Activated naive CD8-positive, alpha-beta T cell (primary cell): Measurements from ENCODE around the gene POLN.

ENCODE experiments used
- H3K27ac Mint-ChIP-seq: one replicate; pipeline ENCODE4 v1.8.0; 2021; ENCODE audit warnings: mixed read lengths
- H3K27me3 Mint-ChIP-seq: one replicate; pipeline ENCODE4 v1.8.0; 2021; ENCODE audit warnings: mixed read lengths
- H3K36me3 Mint-ChIP-seq: one replicate; pipeline ENCODE4 v1.8.0; 2021; ENCODE audit warnings: mixed read lengths
- H3K4me1 Mint-ChIP-seq: one replicate; pipeline ENCODE4 v1.8.0; 2021; ENCODE audit warnings: low read depth, mixed read lengths
- H3K4me3 Mint-ChIP-seq: one replicate; pipeline ENCODE4 v1.8.0; 2021; ENCODE audit warnings: mild to moderate bottlenecking, mixed read lengths
- H3K9me3 Mint-ChIP-seq: one replicate; pipeline ENCODE4 v1.8.0; 2021; ENCODE audit warnings: low read depth, mixed read lengths

POLN gene

GRCh38 chr4:2127609-2128332, 114.2 kb downstream of the POLN start:
- H3K27ac Mint-ChIP-seq = no peak overlapping the region
- H3K27me3 Mint-ChIP-seq = no peaks in the 10 kb centered on the region
- H3K36me3 Mint-ChIP-seq = peaks cover 9% of the 10 kb centered on the region
- no peaks in the 10 kb centered on the region for H3K4me1 Mint-ChIP-seq
- no peak overlapping the region for H3K4me3 Mint-ChIP-seq
- peaks cover 15% of the 10 kb centered on the region for H3K9me3 Mint-ChIP-seq

DNA sequence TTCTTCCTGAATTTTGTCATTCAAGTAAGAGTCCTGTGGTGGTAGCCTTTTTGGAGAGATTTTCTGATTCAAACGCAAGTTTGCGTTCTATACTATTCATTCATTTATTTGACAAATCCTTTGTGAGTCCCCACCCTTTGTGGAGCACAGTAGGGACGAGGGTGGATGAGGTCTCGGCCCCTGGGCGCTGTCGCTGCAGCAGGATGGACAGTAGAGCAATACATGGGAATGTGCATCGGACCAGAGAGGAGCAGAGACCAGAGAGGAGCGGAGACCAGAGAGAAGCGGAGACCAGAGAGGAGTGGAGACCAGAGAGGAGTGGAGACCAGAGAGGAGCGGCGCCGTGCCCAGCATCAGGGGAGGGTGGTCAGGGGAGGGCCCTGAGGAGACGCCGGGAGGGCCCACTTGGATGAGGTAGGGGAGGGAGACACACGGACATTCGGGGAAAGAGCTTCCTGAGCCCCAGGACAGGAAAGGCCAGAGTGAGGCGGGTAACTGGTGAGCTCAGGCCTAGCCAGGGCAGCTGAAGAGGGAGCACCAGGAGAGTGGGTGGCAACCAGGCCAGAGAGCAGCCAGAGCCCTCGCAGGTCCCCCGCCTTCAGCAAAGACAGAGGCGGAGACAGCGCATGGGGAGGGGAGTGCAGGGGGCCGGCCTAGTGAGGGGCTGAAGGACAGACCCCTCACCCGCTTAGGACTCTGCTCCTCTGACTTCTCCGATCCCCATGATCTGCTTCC, 115.4 kb downstream of the POLN start:
- peaks cover 2% of the 10 kb centered on the region for H3K9me3 Mint-ChIP-seq
- no peaks in the 10 kb centered on the region for H3K4me1 Mint-ChIP-seq
- no peak overlapping the region for H3K27ac Mint-ChIP-seq
- H3K4me3 Mint-ChIP-seq = no peak overlapping the region
- no peaks in the 10 kb centered on the region for H3K27me3 Mint-ChIP-seq
- no peaks in the 10 kb centered on the region for H3K36me3 Mint-ChIP-seq

DNA sequence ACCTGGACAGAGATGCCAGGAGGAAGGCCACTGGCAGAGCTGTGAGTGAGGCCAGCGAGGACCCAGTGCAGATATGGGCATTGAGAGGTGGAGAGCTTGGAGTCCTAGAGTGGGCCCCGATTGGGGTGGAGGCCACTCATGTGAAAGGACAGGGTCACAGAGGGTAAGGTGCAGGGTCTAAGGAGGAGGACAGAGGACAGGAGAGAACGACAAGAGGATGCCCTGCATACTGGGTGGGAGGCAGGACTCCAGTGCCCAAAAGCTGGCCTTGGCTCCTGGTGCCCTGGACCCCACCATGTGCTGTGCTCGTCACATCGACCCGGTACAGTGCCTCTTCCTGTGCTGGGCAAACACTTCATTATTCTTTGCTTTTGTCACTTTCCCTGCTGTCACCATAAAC, 116.1 kb downstream of the POLN start:
- Mint-ChIP-seq H3K4me1 (no peaks in the 10 kb centered on the region), H3K27ac (no peak overlapping the region), H3K4me3 (no peak overlapping the region), H3K27me3 (no peaks in the 10 kb centered on the region), H3K9me3 (no peaks in the 10 kb centered on the region), H3K36me3 (no peaks in the 10 kb centered on the region)

DNA sequence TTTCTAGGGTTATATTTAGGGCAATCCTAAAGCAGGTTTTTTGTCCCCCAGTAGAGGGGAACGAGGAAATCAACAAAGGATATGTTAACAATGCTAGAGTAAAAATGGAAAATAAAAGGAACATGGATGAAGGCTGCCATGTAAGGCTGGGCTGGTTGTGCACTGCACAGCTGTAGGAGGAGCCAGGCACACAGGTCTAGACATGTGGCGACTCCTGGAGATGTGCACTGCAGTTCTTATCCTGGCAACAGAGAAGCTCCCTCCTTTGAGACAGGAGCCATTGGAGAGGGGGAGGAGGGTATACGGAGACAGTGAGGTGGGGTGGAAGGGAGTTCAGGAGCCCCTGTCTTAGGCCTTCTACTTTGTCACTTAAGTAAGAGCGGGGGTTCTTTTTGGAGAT, 116.9 kb downstream of the POLN start:
- H3K27me3 Mint-ChIP-seq = no peaks in the 10 kb centered on the region
- no peaks in the 10 kb centered on the region for H3K9me3 Mint-ChIP-seq
- H3K36me3 Mint-ChIP-seq = no peaks in the 10 kb centered on the region
- no peak overlapping the region for H3K4me3 Mint-ChIP-seq
- no peaks in the 10 kb centered on the region for H3K4me1 Mint-ChIP-seq
- no peak overlapping the region for H3K27ac Mint-ChIP-seq

DNA sequence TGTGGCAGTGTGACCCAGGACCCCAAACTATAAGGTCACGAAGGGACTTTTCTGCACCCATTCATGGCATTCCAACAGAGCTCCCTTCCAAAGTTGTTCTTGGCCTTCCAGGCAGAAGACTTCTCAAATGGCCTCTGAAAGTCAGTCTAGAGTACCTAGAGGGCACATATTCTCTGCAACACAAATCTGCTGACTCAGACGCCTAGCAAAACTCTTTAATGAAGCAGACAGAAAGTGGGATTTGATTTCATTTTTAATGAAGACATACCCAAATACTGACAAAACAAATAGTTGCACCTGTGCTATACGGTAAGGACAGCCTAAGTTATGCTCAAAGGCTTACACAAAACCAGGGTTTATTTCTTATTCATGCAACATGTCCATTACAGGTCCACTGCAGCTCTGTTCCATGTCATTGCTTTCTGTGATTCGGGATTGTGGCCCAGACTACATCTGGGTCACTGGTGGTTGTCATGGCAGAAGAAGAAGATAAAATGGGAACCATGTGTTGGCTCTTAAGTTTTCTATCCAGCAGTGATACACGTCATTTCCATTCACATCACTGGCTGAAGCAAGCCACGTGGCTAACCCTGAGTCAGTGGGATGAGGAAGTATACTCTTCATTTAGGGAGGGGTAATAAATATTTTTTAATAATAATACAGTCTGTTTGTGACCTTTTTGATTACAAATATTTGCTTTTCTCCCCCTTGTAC, 125.1 kb downstream of the POLN start:
- no peak overlapping the region for H3K4me3 Mint-ChIP-seq
- H3K36me3 Mint-ChIP-seq = peaks cover 3% of the 10 kb centered on the region
- no peaks in the 10 kb centered on the region for H3K27me3 Mint-ChIP-seq
- H3K4me1 Mint-ChIP-seq = no peaks in the 10 kb centered on the region
- no peaks in the 10 kb centered on the region for H3K9me3 Mint-ChIP-seq
- H3K27ac Mint-ChIP-seq = no peak overlapping the region

GRCh38 chr4:2105559-2105958, 136.4 kb downstream of the POLN start:
- Mint-ChIP-seq H3K27me3 (no peaks in the 10 kb centered on the region), H3K36me3 (peaks cover 7% of the 10 kb centered on the region), H3K4me1 (no peaks in the 10 kb centered on the region), H3K4me3 (no peak overlapping the region), H3K27ac (no peak overlapping the region), H3K9me3 (peaks cover 14% of the 10 kb centered on the region)

GRCh38 chr4:2104556-2105345, 137.2 kb downstream of the POLN start:
- H3K27me3 Mint-ChIP-seq = no peaks in the 10 kb centered on the region
- no peak overlapping the region for H3K27ac Mint-ChIP-seq
- peaks cover 10% of the 10 kb centered on the region for H3K36me3 Mint-ChIP-seq
- peaks cover 14% of the 10 kb centered on the region for H3K9me3 Mint-ChIP-seq
- H3K4me1 Mint-ChIP-seq = no peaks in the 10 kb centered on the region
- no peak overlapping the region for H3K4me3 Mint-ChIP-seq

- H3K9me3 Mint-ChIP-seq = peaks cover 14% of the 10 kb centered on the region
Measured at GRCh38 chr4:2103843-2104547, 137.9 kb downstream of the POLN start.

DNA sequence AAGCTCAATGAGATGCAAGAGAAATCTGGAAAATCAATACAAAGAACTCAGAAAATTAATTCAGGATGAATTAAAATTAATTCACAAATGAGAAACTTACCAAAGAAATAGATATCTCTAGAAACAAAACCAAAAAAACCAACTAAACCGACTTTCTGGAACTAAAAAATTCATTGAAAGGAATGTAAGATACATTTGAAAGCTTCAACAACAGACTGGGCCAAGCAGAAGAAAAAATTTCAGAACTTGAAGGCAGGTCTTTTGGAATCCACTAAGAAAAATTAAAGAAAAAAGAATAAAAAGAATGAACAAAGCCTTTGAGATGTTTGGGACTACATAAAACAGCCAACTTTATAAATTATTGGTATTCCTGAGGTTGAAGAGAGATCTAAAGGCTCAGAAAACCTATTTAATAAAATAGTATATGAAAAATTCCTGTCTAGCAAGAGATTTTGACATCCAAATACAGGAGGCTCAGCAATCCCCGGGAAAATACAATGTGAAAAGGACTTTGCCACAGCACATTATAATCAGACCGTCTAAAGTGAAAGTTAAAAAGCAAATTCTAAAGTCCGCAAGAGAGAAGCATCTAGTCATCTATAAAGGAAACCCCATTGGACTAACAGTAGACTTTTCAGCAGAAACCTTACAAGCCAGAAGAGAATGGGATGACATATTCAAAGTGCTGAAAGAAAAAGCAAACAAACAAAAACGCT, 138.6 kb downstream of the POLN start:
- Mint-ChIP-seq H3K4me1 (no peaks in the 10 kb centered on the region), H3K9me3 (peaks cover 14% of the 10 kb centered on the region), H3K4me3 (no peak overlapping the region), H3K36me3 (peaks cover 10% of the 10 kb centered on the region), H3K27ac (no peak overlapping the region), H3K27me3 (no peaks in the 10 kb centered on the region)

More at GRCh38 chr4:2103843-2104547, 137.9 kb downstream of the POLN start:
- Mint-ChIP-seq H3K4me3 (no peak overlapping the region), H3K36me3 (peaks cover 10% of the 10 kb centered on the region), H3K4me1 (no peaks in the 10 kb centered on the region), H3K27me3 (no peaks in the 10 kb centered on the region), H3K27ac (no peak overlapping the region)

GRCh38 chr4:2102045-2102883, 139.7 kb downstream of the POLN start:
- Mint-ChIP-seq H3K9me3 (peaks cover 14% of the 10 kb centered on the region), H3K36me3 (peaks cover 10% of the 10 kb centered on the region), H3K4me3 (no peak overlapping the region), H3K27me3 (no peaks in the 10 kb centered on the region), H3K27ac (no peak overlapping the region), H3K4me1 (no peaks in the 10 kb centered on the region)

DNA sequence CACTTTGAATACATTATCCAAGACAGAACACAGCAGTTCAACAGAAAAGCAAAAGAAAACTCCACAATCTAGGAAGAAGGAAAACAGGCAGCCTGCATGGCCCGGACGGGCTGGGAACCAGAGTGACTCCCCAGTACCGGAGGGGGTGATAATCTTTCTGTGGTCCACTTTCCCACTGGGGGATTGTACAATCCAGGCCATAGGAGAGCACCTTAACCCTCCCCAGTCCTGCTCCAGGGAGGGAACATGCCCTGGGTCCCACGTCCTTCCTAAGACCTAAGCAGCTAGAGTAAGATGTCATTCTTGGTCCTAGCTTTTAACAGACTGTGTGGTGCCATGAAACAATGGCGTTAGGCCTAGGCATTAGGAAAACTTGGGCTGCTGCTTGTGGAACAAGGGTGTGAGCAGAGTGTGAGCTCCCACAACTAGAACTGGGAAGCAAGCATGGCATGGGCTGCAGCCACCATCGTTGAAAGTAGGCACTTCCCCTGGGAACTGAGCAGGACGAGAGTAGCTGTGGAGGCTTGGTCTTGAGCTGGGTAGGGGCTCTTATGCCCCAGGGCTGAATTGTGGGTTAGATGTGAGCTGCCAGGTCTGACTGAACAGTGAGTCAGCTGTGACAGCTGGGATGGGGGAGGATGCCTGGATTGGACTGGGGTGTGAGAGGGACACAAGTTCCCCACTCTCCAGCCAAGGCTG, 140.4 kb downstream of the POLN start:
- no peaks in the 10 kb centered on the region for H3K27me3 Mint-ChIP-seq

GRCh38 chr4:2096073-2096609, 145.8 kb downstream of the POLN start:
- no peaks in the 10 kb centered on the region for H3K4me1 Mint-ChIP-seq
- peaks cover 9% of the 10 kb centered on the region for H3K36me3 Mint-ChIP-seq
- H3K27me3 Mint-ChIP-seq = no peaks in the 10 kb centered on the region
- no peak overlapping the region for H3K27ac Mint-ChIP-seq
- peaks cover 8% of the 10 kb centered on the region for H3K9me3 Mint-ChIP-seq
- H3K4me3 Mint-ChIP-seq = no peak overlapping the region

More for the DNA sequence above, 140.4 kb downstream of the POLN start:
- Mint-ChIP-seq H3K4me1 (no peaks in the 10 kb centered on the region), H3K9me3 (peaks cover 20% of the 10 kb centered on the region), H3K27ac (no peak overlapping the region), H3K36me3 (peaks cover 14% of the 10 kb centered on the region), H3K4me3 (no peak overlapping the region)
